Activated CD4-positive, alpha-beta T cell treated with anti-CD3 and anti-CD28 coated beads, Interleukin-2, amount 50 U/mL, for 4 hours (primary cell): ENCODE measurements around the gene HOXC6.

ENCODE experiments used
- DNase-seq, 2 experiments: peaks; one replicate each; pipeline ENCODE4 v3.0.0-alpha.2; 2020

The HOXC6 gene

GRCh38 chr12:54044425-54045103 is 16.3 kb downstream of the HOXC6 start:
- no peak for DNase-seq

GRCh38 chr12:54045401-54045800 is 17.2 kb downstream of the HOXC6 start:
- DNase-seq = no peak

- no peak for DNase-seq
Measured at GRCh38 chr12:54045868-54046521, 17.8 kb downstream of the HOXC6 start.

- no peak for DNase-seq
Measured at GRCh38 chr12:54046809-54047159, 18.5 kb downstream of the HOXC6 start.

GRCh38 chr12:54047160-54047963 is 19.1 kb downstream of the HOXC6 start:
- no peak for DNase-seq

GRCh38 chr12:54047964-54048303 is 19.7 kb downstream of the HOXC6 start:
- no peak for DNase-seq

GRCh38 chr12:54048406-54049093 is 20.3 kb downstream of the HOXC6 start:
- DNase-seq = no peak

- DNase-seq = no peak
Measured at GRCh38 chr12:54049108-54049507, 20.9 kb downstream of the HOXC6 start.

- no peak for DNase-seq
Measured at GRCh38 chr12:54050482-54050810, 22.2 kb downstream of the HOXC6 start.

- no peak for DNase-seq
Measured at GRCh38 chr12:54051026-54051842, 23.0 kb downstream of the HOXC6 start.

- no peak for DNase-seq
Measured at GRCh38 chr12:54051874-54052437, 23.7 kb downstream of the HOXC6 start.

- DNase-seq = no peak
Measured at GRCh38 chr12:54052438-54053002, 24.3 kb downstream of the HOXC6 start.

- no peak for DNase-seq
Measured at GRCh38 chr12:54053003-54053750, 24.9 kb downstream of the HOXC6 start.

GRCh38 chr12:54053751-54054741 is 25.8 kb downstream of the HOXC6 start, which contains the start of gene HOXC4:
Gene HOXC4, plus strand, starts transcription at chr12:54053835. Its CDS starts 88 bp downstream, at chr12:54053923.
- DNase-seq = no peak

GRCh38 chr12:54054742-54055194 is 26.5 kb downstream of the HOXC6 start:
- no peak for DNase-seq

- no peak for DNase-seq
Measured at GRCh38 chr12:54055552-54055951, 27.3 kb downstream of the HOXC6 start.

GRCh38 chr12:54056110-54056509 is 27.9 kb downstream of the HOXC6 start:
- DNase-seq = no peak

- DNase-seq = no peak
Measured at GRCh38 chr12:54058128-54058768, 30.0 kb downstream of the HOXC6 start.

GRCh38 chr12:54059668-54060067 is 31.4 kb downstream of the HOXC6 start:
- DNase-seq = no peak
